Spleen (tissue), 7 donors: ENCODE results near the gene LZIC.

Experiments used
- POLR2A ChIP-seq, 3 donors: fragments of 450-650 bp; IDR thresholded peaks; one replicate each; pipeline ENCODE4 v1.5.1; 2017; ENCODE audit warnings: antibody characterized with exemption in 3 of 3, mild to moderate bottlenecking in 1 of 3
- TF ChIP-seq, protein P1 (sequence below), 11 experiments: fragments of 200-600 bp in 7 of 11; fragments of 450-650 bp in 4 of 11; sonication (generic) in 4 of 11; IDR thresholded peaks in 8 of 11; conservative IDR thresholded peaks in 3 of 11; 1 replicate in 7 of 11; 2 replicates in 4 of 11; pipeline versions ENCODE4 v1.4.0 to v1.8.0; 2016 to 2021; ENCODE audit warnings: antibody characterized with exemption in 11 of 11, inconsistent platforms in 4 of 11, mild to moderate bottlenecking in 1 of 11
- donor health status: DM: no; HTN: no; CAD: no; lungs with moderate emphysema.
- donor health status: DM: no; HTN: no; CAD: no.
- donor health status: DM: no; HTN: no; CAD: no.

DNA sequence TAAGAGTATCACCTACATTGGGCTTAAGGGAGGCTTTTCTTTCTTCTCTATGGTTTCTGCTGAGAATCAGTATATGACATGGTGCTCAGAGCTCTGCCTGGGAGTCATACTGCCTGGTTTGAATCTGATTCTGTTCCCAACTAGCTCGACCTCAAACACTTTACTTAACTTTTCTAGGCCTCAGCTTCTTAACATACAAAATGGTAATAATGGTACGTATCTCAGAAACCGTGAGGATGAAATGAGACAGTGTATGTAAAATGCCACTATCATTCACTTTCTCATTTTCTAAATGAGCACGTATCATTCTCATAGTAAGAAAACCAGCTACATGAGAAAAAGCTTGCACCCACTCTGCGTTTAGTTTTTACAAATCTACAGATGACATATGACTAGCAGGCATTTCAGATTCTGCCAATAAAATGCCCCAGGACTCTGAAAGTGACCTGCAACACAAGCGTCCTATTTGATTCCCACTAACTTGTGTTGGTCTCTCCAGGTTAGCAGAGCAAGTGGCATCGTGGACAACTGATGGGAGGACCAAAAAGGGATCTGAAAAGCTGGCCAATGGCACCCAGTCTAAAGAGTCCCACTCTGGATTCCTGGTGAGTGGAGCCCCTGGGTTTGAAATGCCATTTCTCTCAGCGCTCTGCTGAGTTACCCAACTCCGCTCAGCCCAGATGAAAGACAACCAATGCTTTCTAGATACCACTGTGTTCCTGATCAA, 39.2 kb downstream of the LZIC start:
- TF ChIP-seq, protein P1, sequence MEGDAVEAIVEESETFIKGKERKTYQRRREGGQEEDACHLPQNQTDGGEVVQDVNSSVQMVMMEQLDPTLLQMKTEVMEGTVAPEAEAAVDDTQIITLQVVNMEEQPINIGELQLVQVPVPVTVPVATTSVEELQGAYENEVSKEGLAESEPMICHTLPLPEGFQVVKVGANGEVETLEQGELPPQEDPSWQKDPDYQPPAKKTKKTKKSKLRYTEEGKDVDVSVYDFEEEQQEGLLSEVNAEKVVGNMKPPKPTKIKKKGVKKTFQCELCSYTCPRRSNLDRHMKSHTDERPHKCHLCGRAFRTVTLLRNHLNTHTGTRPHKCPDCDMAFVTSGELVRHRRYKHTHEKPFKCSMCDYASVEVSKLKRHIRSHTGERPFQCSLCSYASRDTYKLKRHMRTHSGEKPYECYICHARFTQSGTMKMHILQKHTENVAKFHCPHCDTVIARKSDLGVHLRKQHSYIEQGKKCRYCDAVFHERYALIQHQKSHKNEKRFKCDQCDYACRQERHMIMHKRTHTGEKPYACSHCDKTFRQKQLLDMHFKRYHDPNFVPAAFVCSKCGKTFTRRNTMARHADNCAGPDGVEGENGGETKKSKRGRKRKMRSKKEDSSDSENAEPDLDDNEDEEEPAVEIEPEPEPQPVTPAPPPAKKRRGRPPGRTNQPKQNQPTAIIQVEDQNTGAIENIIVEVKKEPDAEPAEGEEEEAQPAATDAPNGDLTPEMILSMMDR (IDR thresholded peaks at IDR 0.05 in 8 of 11, conservative IDR thresholded peaks at IDR 0.05 in 3 of 11) = no peak
- no peak for TF ChIP-seq POLR2A (IDR thresholded peaks at IDR 0.05)
